Measurements from ENCODE around the gene GALNT15.
A peak's percentile ranks its signal among the peaks of the same experiment; 100 is the strongest.

Gene GALNT15

GRCh38 chr3:16252988-16253387 is 78.5 kb downstream of the GALNT15 start:
- DNase-seq (ENCODE audit: low read depth, low spot score), result no peak

GRCh38 chr3:16253601-16254000 is 79.1 kb downstream of the GALNT15 start:
- no peak for DNase-seq (ENCODE audit: low read depth, low spot score)

- DNase-seq (ENCODE audit: low read depth, low spot score), result no peak
Measured at GRCh38 chr3:16254916-16255315, 80.4 kb downstream of the GALNT15 start.

- DNase-seq (ENCODE audit: low read depth, low spot score), result no peak
Measured at GRCh38 chr3:16255326-16255725, 80.8 kb downstream of the GALNT15 start.

GRCh38 chr3:16255726-16256125 is 81.2 kb downstream of the GALNT15 start:
- DNase-seq (ENCODE audit: low read depth, low spot score), result no peak

- DNase-seq (ENCODE audit: low read depth, low spot score), result no peak
Measured at GRCh38 chr3:16257309-16257708, 82.8 kb downstream of the GALNT15 start.

- DNase-seq (ENCODE audit: low read depth, low spot score), result no peak
Measured at GRCh38 chr3:16258177-16258576, 83.7 kb downstream of the GALNT15 start.

- no peak for DNase-seq (ENCODE audit: low read depth, low spot score)
Measured at GRCh38 chr3:16258866-16259265, 84.4 kb downstream of the GALNT15 start.

- DNase-seq (ENCODE audit: low read depth, low spot score), result no peak
Measured at GRCh38 chr3:16260046-16260445, 85.6 kb downstream of the GALNT15 start.

GRCh38 chr3:16262174-16262573 is 87.7 kb downstream of the GALNT15 start:
- DNase-seq (ENCODE audit: low read depth, low spot score), result no peak

GRCh38 chr3:16264174-16264707 is 89.8 kb downstream of the GALNT15 start:
- peak; percentile 16 for DNase-seq (ENCODE audit: low read depth, low spot score)

GRCh38 chr3:16264708-16265454 is 90.4 kb downstream of the GALNT15 start, which contains the start of the genes DPH3 and OXNAD1:
Gene DPH3, minus strand, starts transcription at chr3:16264943. Its CDS starts 67 bp downstream, at chr3:16264876.
Gene OXNAD1, plus strand, starts transcription at chr3:16265212. Its CDS starts 5,741 bp downstream, at chr3:16270953.
- DNase-seq (ENCODE audit: low read depth, low spot score), result peak; percentile 100

- no peak for DNase-seq (ENCODE audit: low read depth, low spot score)
Measured at GRCh38 chr3:16265455-16265786, 90.9 kb downstream of the GALNT15 start.

GRCh38 chr3:16266714-16267113 is 92.2 kb downstream of the GALNT15 start:
- no peak for DNase-seq (ENCODE audit: low read depth, low spot score)

- no peak for DNase-seq (ENCODE audit: low read depth, low spot score)
Measured at GRCh38 chr3:16270855-16271254, 96.4 kb downstream of the GALNT15 start.

- no peak for DNase-seq (ENCODE audit: low read depth, low spot score)
Measured at GRCh38 chr3:16272588-16272987, 98.1 kb downstream of the GALNT15 start.

- DNase-seq (ENCODE audit: low read depth, low spot score), result no peak
Measured at GRCh38 chr3:16273867-16274266, 99.4 kb downstream of the GALNT15 start.

GRCh38 chr3:16277471-16277870 is 103.0 kb downstream of the GALNT15 start:
- DNase-seq (ENCODE audit: low read depth, low spot score), result no peak

GRCh38 chr3:16279010-16279801 is 104.7 kb downstream of the GALNT15 start:
- no peak for DNase-seq (ENCODE audit: low read depth, low spot score)

GRCh38 chr3:16280671-16281070 is 106.2 kb downstream of the GALNT15 start:
- no peak for DNase-seq (ENCODE audit: low read depth, low spot score)
